Smooth muscle cell of the brain vasculature (primary cell): Measurements from ENCODE around the gene CCDC17.

ENCODE experiments used
- DNase-seq: peaks from one replicate; pipeline ENCODE4 v3.0.0-alpha.2; 2012; ENCODE audit warnings: low read depth, low spot score

The CCDC17 gene

GRCh38 chr1:45623972-45624371 is at the start of gene CCDC17:
Gene CCDC17 (minus strand): TSS chr1:45624054. CDS start chr1:45623909, 145 bp downstream.
- no peak for DNase-seq

- no peak for DNase-seq
Observed at GRCh38 chr1:45669859-45670655, 46.2 kb upstream of the CCDC17 start.

- DNase-seq = no peak
Observed at GRCh38 chr1:45669379-45669778, 45.5 kb upstream of the CCDC17 start.

- no peak for DNase-seq
Observed at GRCh38 chr1:45668526-45668925, 44.7 kb upstream of the CCDC17 start.

- DNase-seq = no peak
Observed at GRCh38 chr1:45667321-45668111, 43.7 kb upstream of the CCDC17 start.

GRCh38 chr1:45666836-45667235 is 43.0 kb upstream of the CCDC17 start:
- no peak for DNase-seq

- no peak for DNase-seq
Observed at GRCh38 chr1:45660336-45660735, 36.5 kb upstream of the CCDC17 start.

GRCh38 chr1:45659222-45659621 is 35.4 kb upstream of the CCDC17 start:
- no peak for DNase-seq

- no peak for DNase-seq
Observed at GRCh38 chr1:45658171-45658570, 34.3 kb upstream of the CCDC17 start.

- no peak for DNase-seq
Observed at GRCh38 chr1:45656573-45657226, 32.8 kb upstream of the CCDC17 start.

GRCh38 chr1:45654540-45655280 is 30.9 kb upstream of the CCDC17 start:
- no peak for DNase-seq

GRCh38 chr1:45647248-45648021 is 23.6 kb upstream of the CCDC17 start:
- no peak for DNase-seq

GRCh38 chr1:45644661-45645060 is 20.8 kb upstream of the CCDC17 start:
- DNase-seq = no peak

GRCh38 chr1:45643978-45644377 is 20.1 kb upstream of the CCDC17 start:
- DNase-seq = no peak

- DNase-seq = no peak
Observed at GRCh38 chr1:45643321-45643720, 19.5 kb upstream of the CCDC17 start.

- DNase-seq = no peak
Observed at GRCh38 chr1:45640293-45640692, 16.4 kb upstream of the CCDC17 start.

GRCh38 chr1:45635211-45635610 is 11.4 kb upstream of the CCDC17 start:
- no peak for DNase-seq

- no peak for DNase-seq
Observed at GRCh38 chr1:45630429-45630828, 6.6 kb upstream of the CCDC17 start.

- DNase-seq = no peak
Observed at GRCh38 chr1:45629035-45629434, 5.2 kb upstream of the CCDC17 start.

- DNase-seq = no peak
Observed at GRCh38 chr1:45622524-45623394, 1.1 kb downstream of the CCDC17 start.
